Left ventricle myocardium inferior (tissue), 1 donor: ENCODE data around the gene PRRX2. TPM values are rescaled to one million over a fixed set of nuclear protein-coding genes. Genes with fewer than 3 reads are reported as not detected.

Experiments
- DNase-seq: peaks from one replicate; pipeline ENCODE4 v3.0.0-alpha.2; 2020
- H3K27ac ChIP-seq: fragments of 200-600 bp; replicated peaks from 2 replicates; pipeline ENCODE4 v1.8.0; 2021
- H3K27me3 ChIP-seq: fragments of 200-600 bp; 2 replicates; pipeline ENCODE4 v1.8.0; 2021; ENCODE audit warnings: low read depth
- H3K36me3 ChIP-seq: fragments of 200-600 bp; 2 replicates; pipeline ENCODE4 v1.8.0; 2021
- H3K4me1 ChIP-seq: fragments of 200-600 bp; 2 replicates; pipeline ENCODE4 v1.8.0; 2021
- H3K4me3 ChIP-seq: fragments of 200-600 bp; 2 replicates; pipeline ENCODE4 v1.8.0; 2021; ENCODE audit warnings: mild to moderate bottlenecking, moderate library complexity
- H3K9me3 ChIP-seq: fragments of 200-600 bp; replicated peaks from 2 replicates; pipeline ENCODE4 v1.8.0; 2021
- intact Hi-C: fragments of 100-400 bp; cut with micrococcal nuclease; formaldehyde crosslinking; loops from one replicate; pipeline ENCODE4 v1.11.0; 2022
- total RNA-seq: library from RNA; stranded (reverse); fragmentation: NEBNext Ultra II Directional; extraction: Animal tissue kit (Norgen Biotek cat#: 25700); gene quantifications from one replicate; pipeline ENCODE4 v1.2.1, GENCODE V29; 2021
- TF ChIP-seq, protein P1 (sequence below): fragments of 200-600 bp; IDR thresholded peaks from 2 replicates; pipeline ENCODE4 v1.8.0; 2021; ENCODE audit warnings: antibody characterized with exemption, mild to moderate bottlenecking, borderline replicate concordance
- donor health status: DM: no; HTN: yes; CAD: no; lungs with severe emphysema.

The PRRX2 gene
- total RNA-seq, 1 donor from 2014 or later = 0.85 TPM

- Histone ChIP-seq H3K27ac (no peak overlapping the region), H3K4me3 (no peak overlapping the region), H3K36me3 (no peaks in the 10 kb centered on the region), H3K9me3 (no peaks in the 10 kb centered on the region), H3K27me3 (peaks cover 33% of the 10 kb centered on the region), H3K4me1 (peaks cover 7% of the 10 kb centered on the region)
- intact Hi-C loops = loop anchor here (5.0 kb wide), 1 partner anchor 46 kb away; no protein-coding TSS in a partner anchor
- TF ChIP-seq, protein P1, sequence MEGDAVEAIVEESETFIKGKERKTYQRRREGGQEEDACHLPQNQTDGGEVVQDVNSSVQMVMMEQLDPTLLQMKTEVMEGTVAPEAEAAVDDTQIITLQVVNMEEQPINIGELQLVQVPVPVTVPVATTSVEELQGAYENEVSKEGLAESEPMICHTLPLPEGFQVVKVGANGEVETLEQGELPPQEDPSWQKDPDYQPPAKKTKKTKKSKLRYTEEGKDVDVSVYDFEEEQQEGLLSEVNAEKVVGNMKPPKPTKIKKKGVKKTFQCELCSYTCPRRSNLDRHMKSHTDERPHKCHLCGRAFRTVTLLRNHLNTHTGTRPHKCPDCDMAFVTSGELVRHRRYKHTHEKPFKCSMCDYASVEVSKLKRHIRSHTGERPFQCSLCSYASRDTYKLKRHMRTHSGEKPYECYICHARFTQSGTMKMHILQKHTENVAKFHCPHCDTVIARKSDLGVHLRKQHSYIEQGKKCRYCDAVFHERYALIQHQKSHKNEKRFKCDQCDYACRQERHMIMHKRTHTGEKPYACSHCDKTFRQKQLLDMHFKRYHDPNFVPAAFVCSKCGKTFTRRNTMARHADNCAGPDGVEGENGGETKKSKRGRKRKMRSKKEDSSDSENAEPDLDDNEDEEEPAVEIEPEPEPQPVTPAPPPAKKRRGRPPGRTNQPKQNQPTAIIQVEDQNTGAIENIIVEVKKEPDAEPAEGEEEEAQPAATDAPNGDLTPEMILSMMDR = no peak
- DNase-seq = no peak
Measured at GRCh38 chr9:129736334-129736733, 70.9 kb downstream of the PRRX2 start.

DNA sequence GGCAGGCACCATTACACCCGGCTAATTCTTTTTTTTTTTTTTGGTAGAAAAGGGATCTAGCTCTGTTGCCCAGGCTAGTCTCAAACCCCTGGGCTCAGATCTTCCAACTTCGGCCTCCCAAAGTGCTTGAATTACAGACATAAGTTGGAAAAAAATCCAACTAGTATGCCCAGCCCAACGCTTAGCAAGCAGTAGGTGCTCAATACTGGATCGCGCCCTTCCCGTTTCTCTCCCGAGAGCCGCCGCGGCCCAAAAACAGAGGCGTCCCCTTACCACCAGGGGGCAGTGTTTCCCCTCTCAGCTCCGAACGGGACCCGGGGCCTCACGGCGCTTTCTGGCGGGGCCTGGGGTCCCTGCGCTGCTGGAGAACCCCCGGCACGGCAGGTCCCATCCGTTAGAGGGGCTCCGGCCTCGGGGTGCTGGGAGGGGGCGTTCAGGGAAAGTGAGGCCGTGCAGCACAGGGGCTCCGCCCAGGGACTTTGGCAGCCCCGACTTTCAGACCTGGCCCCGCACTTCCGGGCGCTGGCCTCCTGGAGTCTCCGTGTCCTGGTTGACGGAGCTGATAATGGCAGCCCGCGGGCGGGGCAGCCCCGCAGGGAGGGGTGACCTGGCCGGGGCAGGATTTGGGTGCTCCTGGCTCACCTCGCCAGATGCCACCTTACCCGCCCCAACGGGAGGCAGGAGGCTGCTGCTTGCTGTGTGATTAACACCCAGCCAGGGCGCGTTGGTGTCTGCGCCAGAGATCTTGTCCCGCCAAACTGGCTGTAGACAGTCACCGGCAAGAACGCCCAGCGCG, 72.2 kb downstream of the PRRX2 start:
- peak overlapping the region; percentile 60 for H3K27ac ChIP-seq
- peaks cover 7% of the 10 kb centered on the region for H3K4me1 ChIP-seq
- H3K27me3 ChIP-seq = peaks cover 19% of the 10 kb centered on the region
- intact Hi-C loops = loop anchor here (5.0 kb wide), 1 partner anchor 45 kb away; no protein-coding TSS in a partner anchor
- TF ChIP-seq, protein P1 = peak; percentile 96
- H3K9me3 ChIP-seq = no peaks in the 10 kb centered on the region
- H3K4me3 ChIP-seq = peak overlapping the region; percentile 74
- peak; percentile 82 for DNase-seq
- no peaks in the 10 kb centered on the region for H3K36me3 ChIP-seq

- Histone ChIP-seq H3K4me1 (peaks cover 7% of the 10 kb centered on the region), H3K36me3 (no peaks in the 10 kb centered on the region), H3K27me3 (peaks cover 17% of the 10 kb centered on the region), H3K27ac (no peak overlapping the region), H3K9me3 (no peaks in the 10 kb centered on the region), H3K4me3 (no peak overlapping the region)
- DNase-seq = no peak
- TF ChIP-seq, protein P1 = no peak
- intact Hi-C loops = loop anchor here (5.0 kb wide), 1 partner anchor 43 kb away; no protein-coding TSS in a partner anchor
Measured at GRCh38 chr9:129739432-129739831, 74.0 kb downstream of the PRRX2 start.

DNA sequence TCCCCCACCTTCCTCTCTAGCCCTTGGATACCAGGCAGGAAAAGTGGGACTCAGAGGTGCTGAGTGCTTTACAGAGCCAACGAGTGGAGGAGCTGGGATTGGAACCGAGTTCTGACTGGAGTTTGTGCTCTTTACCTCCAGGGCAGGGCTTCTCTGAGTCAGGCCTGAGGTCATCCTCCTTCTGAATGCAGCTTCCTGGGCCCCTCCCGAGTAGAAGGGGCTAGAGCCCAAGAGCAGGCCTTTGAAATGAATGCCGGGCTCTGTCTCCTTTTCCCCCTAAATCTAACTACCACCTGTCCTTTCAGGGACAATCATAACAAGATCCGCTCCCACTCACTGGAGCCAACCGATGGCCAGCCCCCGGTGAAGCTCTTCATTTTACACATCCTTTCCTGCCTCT, 74.7 kb downstream of the PRRX2 start:
- no peaks in the 10 kb centered on the region for H3K9me3 ChIP-seq
- intact Hi-C loops = no loop called here
- no peak for DNase-seq

GRCh38 chr9:129740666-129741464, 75.4 kb downstream of the PRRX2 start:
- Histone ChIP-seq H3K4me1 (peaks cover 7% of the 10 kb centered on the region), H3K27ac (no peak overlapping the region), H3K36me3 (no peaks in the 10 kb centered on the region), H3K27me3 (peaks cover 11% of the 10 kb centered on the region), H3K9me3 (no peaks in the 10 kb centered on the region), H3K4me3 (no peak overlapping the region)
- TF ChIP-seq, protein P1 = no peak
- intact Hi-C loops = no loop called here
- DNase-seq = no peak

More for the DNA sequence above, 74.7 kb downstream of the PRRX2 start:
- H3K36me3 ChIP-seq = no peaks in the 10 kb centered on the region
- H3K27ac ChIP-seq = no peak overlapping the region
- H3K27me3 ChIP-seq = peaks cover 15% of the 10 kb centered on the region
- H3K4me3 ChIP-seq = no peak overlapping the region
- peaks cover 7% of the 10 kb centered on the region for H3K4me1 ChIP-seq
- TF ChIP-seq, protein P1 = no peak
